Neural cell (in vitro differentiated cells): ENCODE measurements around the gene BTBD18. TPM values are rescaled to one million over a fixed set of nuclear protein-coding genes. Genes with fewer than 3 reads are reported as not detected.

ENCODE experiments used
- H2AFZ ChIP-seq: fragments of 200-600, 300-800 bp; sonication (generic), shearing (Covaris generic); 2 replicates; pipeline ENCODE4 v1.6.0; 2014; ENCODE audit warnings: low read depth, mild to moderate bottlenecking, antibody characterized with exemption, low read length, moderate library complexity
- H3F3A ChIP-seq: fragments of 200-600 bp; shearing (Covaris generic); 2 replicates; pipeline ENCODE4 v1.6.1; 2016; ENCODE audit warnings: mild to moderate bottlenecking, moderate library complexity, mixed read lengths, antibody characterized with exemption, low read length; ENCODE audit not compliant: insufficient read depth, poor library complexity, severe bottlenecking
- H3K27ac ChIP-seq: fragments of 200-600, 300-800 bp; sonication (generic), shearing (Covaris generic); 2 replicates; pipeline ENCODE4 v1.5.1; 2014; ENCODE audit warnings: mild to moderate bottlenecking, low read length, moderate library complexity
- H3K27me3 ChIP-seq: fragments of 300-800, 200-600 bp; sonication (generic), shearing (Covaris generic); 2 replicates; pipeline ENCODE4 v1.6.0; 2014; ENCODE audit warnings: mild to moderate bottlenecking, low read depth, low read length, moderate library complexity; ENCODE audit not compliant: insufficient read depth
- H3K36me3 ChIP-seq: fragments of 300-800, 200-600 bp; sonication (generic), shearing (Covaris generic); 2 replicates; pipeline ENCODE4 v1.5.1; 2014; ENCODE audit warnings: mild to moderate bottlenecking, antibody characterized with exemption, low read length, moderate library complexity; ENCODE audit not compliant: insufficient read depth
- H3K4me2 ChIP-seq: fragments of 300-800, 200-600 bp; sonication (generic), shearing (Covaris generic); 2 replicates; pipeline ENCODE4 v1.6.0; 2014; ENCODE audit warnings: mild to moderate bottlenecking, low read length
- H3K4me3 ChIP-seq: fragments of 300-800, 200-600 bp; sonication (generic), shearing (Covaris generic); 2 replicates; pipeline ENCODE4 v1.5.1; 2014; ENCODE audit warnings: mild to moderate bottlenecking, low read length, moderate library complexity
- H3K79me2 ChIP-seq: fragments of 200-600 bp; shearing (Covaris generic); replicated peaks from 2 replicates; pipeline ENCODE4 v1.6.0; 2014; ENCODE audit warnings: mild to moderate bottlenecking, low read length, moderate library complexity; ENCODE audit not compliant: insufficient read depth
- H3K9ac ChIP-seq: fragments of 300-800, 200-600 bp; sonication (generic), shearing (Covaris generic); 2 replicates; pipeline ENCODE4 v1.6.1; 2016; ENCODE audit warnings: mild to moderate bottlenecking, low read length, mixed read lengths
- H3K9me2 ChIP-seq: fragments of 200-600 bp; shearing (Covaris generic); 2 replicates; pipeline ENCODE4 v1.6.1; 2016; ENCODE audit warnings: mild to moderate bottlenecking, low read length, mixed read lengths; ENCODE audit not compliant: insufficient read depth
- H3K9me3 ChIP-seq: fragments of 200-600, 300-800 bp; sonication (generic), shearing (Covaris generic); 2 replicates; pipeline ENCODE4 v1.6.1; 2016; ENCODE audit warnings: mild to moderate bottlenecking, mixed run types, low read length, moderate library complexity, mixed read lengths
- H4K20me1 ChIP-seq: fragments of 200-600 bp; shearing (Covaris generic); 2 replicates; pipeline ENCODE4 v1.6.1; 2016; ENCODE audit warnings: mild to moderate bottlenecking, mixed run types; ENCODE audit not compliant: insufficient read depth
- EP300 ChIP-seq: fragments of 450-650 bp; conservative IDR thresholded peaks from 2 replicates; pipeline ENCODE4 v1.6.1; 2014; ENCODE audit warnings: antibody characterized with exemption, mild to moderate bottlenecking, moderate library complexity; ENCODE audit not compliant: poor library complexity, severe bottlenecking
- EZH2 ChIP-seq: fragments of 200-600, 300-800 bp; shearing (Covaris generic), sonication (generic); IDR thresholded peaks from 2 replicates; pipeline ENCODE4 v1.6.1; 2014; ENCODE audit warnings: antibody characterized with exemption, low read length, borderline replicate concordance, mild to moderate bottlenecking; ENCODE audit not compliant: insufficient read depth, poor library complexity, severe bottlenecking
- MXI1 ChIP-seq: fragments of 450-650 bp; conservative IDR thresholded peaks from 2 replicates; pipeline ENCODE4 v1.6.1; 2014; ENCODE audit warnings: antibody characterized with exemption, mild to moderate bottlenecking; ENCODE audit not compliant: poor library complexity, severe bottlenecking
- POLR2AphosphoS5 ChIP-seq: IDR thresholded peaks from 2 replicates; pipeline ENCODE4 v1.6.1; 2012
- RAD21 ChIP-seq: fragments of 450-650 bp; conservative IDR thresholded peaks from 2 replicates; pipeline ENCODE4 v1.6.1; 2014; ENCODE audit warnings: antibody characterized with exemption, mild to moderate bottlenecking, moderate library complexity
- SMC3 ChIP-seq: fragments of 450-650 bp; conservative IDR thresholded peaks from 2 replicates; pipeline ENCODE4 v1.6.1; 2014; ENCODE audit warnings: antibody characterized with exemption, mild to moderate bottlenecking, moderate library complexity; ENCODE audit not compliant: poor library complexity
- TAF1 ChIP-seq: IDR thresholded peaks from 2 replicates; pipeline ENCODE4 v1.6.1; 2012; ENCODE audit warnings: low read depth
- polyA plus RNA-seq: library from polyadenylated mRNA; depleted of rRNA; stranded (reverse); fragments of >200 nt; gene quantifications from 2 replicates; pipeline ENCODE4 v1.2.3, GENCODE V29; 2014
- TF ChIP-seq, protein P1 (sequence below): fragments of 450-650 bp; IDR thresholded peaks from 2 replicates; pipeline ENCODE4 v1.5.1; 2014; ENCODE audit warnings: antibody characterized with exemption, mild to moderate bottlenecking, moderate library complexity; ENCODE audit not compliant: poor library complexity, severe bottlenecking
- TF ChIP-seq, protein P2 (sequence below): IDR thresholded peaks from 2 replicates; pipeline ENCODE4 v1.6.1; 2012; ENCODE audit warnings: borderline replicate concordance

Gene BTBD18
- polyA plus RNA-seq, 1 donor from 2014 or later, result not detected

DNA sequence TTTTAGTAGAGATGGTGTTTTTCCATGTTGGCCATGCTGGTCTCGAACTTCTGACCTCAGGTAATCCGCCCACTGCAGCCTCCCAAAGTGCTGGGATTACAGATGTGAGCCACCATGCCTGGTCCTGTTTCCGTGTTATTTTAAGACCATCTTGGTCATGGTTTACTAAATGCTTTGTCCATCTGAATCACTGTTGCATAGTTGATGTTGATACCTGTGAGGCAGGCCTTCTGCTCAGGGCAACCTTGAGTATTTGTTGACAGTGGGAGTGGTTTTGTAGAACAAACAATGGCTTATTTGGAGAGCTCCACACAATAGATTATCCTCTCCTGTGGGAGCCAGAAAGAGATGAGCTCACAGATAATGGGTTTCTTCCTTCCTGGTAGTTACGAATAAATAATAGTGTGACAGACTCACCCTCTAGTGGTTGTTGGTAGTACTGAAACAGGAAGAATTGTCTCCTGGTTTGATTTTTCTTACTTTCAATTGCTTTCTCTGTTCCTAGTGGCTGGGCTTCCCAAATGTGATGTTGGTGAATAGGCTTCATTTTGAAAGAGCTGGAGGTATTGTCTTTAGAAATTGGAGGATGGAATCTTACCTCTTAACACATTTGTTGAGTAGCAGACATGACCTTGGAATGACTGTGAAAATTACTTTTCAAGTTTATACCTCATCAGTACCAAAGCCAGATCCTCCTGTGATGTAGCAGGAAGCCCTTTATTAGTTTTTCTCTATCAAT, 49.0 kb upstream of the BTBD18 start:
- H3K9me2 ChIP-seq, result no peaks in the 10 kb centered on the region
- peak overlapping the region; percentile 58 for H3K9ac ChIP-seq
- TF ChIP-seq EZH2 (no peak), EP300 (peak; percentile 17), SMC3 (peak; percentile 90), TAF1 (no peak), RAD21 (peak; percentile 89), MXI1 (peak; percentile 29), POLR2AphosphoS5 (peak; percentile 46)
- TF ChIP-seq, protein P1, sequence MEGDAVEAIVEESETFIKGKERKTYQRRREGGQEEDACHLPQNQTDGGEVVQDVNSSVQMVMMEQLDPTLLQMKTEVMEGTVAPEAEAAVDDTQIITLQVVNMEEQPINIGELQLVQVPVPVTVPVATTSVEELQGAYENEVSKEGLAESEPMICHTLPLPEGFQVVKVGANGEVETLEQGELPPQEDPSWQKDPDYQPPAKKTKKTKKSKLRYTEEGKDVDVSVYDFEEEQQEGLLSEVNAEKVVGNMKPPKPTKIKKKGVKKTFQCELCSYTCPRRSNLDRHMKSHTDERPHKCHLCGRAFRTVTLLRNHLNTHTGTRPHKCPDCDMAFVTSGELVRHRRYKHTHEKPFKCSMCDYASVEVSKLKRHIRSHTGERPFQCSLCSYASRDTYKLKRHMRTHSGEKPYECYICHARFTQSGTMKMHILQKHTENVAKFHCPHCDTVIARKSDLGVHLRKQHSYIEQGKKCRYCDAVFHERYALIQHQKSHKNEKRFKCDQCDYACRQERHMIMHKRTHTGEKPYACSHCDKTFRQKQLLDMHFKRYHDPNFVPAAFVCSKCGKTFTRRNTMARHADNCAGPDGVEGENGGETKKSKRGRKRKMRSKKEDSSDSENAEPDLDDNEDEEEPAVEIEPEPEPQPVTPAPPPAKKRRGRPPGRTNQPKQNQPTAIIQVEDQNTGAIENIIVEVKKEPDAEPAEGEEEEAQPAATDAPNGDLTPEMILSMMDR, result peak; percentile 92
- TF ChIP-seq, protein P2, sequence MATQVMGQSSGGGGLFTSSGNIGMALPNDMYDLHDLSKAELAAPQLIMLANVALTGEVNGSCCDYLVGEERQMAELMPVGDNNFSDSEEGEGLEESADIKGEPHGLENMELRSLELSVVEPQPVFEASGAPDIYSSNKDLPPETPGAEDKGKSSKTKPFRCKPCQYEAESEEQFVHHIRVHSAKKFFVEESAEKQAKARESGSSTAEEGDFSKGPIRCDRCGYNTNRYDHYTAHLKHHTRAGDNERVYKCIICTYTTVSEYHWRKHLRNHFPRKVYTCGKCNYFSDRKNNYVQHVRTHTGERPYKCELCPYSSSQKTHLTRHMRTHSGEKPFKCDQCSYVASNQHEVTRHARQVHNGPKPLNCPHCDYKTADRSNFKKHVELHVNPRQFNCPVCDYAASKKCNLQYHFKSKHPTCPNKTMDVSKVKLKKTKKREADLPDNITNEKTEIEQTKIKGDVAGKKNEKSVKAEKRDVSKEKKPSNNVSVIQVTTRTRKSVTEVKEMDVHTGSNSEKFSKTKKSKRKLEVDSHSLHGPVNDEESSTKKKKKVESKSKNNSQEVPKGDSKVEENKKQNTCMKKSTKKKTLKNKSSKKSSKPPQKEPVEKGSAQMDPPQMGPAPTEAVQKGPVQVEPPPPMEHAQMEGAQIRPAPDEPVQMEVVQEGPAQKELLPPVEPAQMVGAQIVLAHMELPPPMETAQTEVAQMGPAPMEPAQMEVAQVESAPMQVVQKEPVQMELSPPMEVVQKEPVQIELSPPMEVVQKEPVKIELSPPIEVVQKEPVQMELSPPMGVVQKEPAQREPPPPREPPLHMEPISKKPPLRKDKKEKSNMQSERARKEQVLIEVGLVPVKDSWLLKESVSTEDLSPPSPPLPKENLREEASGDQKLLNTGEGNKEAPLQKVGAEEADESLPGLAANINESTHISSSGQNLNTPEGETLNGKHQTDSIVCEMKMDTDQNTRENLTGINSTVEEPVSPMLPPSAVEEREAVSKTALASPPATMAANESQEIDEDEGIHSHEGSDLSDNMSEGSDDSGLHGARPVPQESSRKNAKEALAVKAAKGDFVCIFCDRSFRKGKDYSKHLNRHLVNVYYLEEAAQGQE, result no peak
- peak overlapping the region; percentile 39 for H3K4me3 ChIP-seq
- peak overlapping the region; percentile 91 for H3K27ac ChIP-seq
- peaks cover 32% of the 10 kb centered on the region for H3K79me2 ChIP-seq
- H3K9me3 ChIP-seq, result no peaks in the 10 kb centered on the region
- peaks cover 16% of the 10 kb centered on the region for H3K36me3 ChIP-seq
- H3K27me3 ChIP-seq, result no peaks in the 10 kb centered on the region
- H3K4me2 ChIP-seq, result peak overlapping the region; percentile 38
- no peak overlapping the region for H2AFZ ChIP-seq
- H4K20me1 ChIP-seq, result no peaks in the 10 kb centered on the region
- no peaks in the 10 kb centered on the region for H3F3A ChIP-seq

DNA sequence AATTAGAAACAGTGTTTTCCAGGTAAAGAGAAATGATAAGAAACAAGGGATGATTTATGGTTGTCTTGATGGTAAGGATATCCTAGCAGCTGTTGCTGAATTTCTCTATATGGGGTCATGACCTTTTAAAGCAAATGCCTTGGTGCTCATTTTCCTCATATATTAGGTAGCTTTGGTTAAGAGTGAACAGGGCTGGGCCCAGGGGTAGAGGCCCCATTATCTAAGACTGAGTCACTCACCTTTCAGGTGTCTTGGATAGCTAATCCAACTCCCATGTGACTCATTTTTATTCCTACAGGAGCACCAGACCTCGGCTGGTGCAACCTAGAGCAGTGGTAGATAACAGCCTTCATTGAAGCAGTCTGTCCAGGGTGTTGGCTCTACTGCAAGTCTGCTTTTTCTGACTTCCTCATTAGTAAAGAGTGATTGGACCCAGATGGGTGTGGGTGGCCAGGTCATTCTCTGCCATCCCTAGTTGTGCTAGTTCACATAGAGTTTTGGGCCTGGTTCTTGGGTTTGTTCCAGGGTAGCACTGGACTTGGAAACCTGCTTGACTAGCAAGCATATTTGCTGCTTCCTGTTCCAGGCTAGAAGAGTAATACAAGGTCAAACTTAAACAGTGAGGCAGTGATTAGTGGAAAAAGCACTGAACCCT, 47.4 kb upstream of the BTBD18 start:
- Histone ChIP-seq H3K36me3 (peaks cover 18% of the 10 kb centered on the region), H3F3A (no peaks in the 10 kb centered on the region), H3K4me3 (no peak overlapping the region), H3K79me2 (peaks cover 31% of the 10 kb centered on the region), H3K9ac (no peak overlapping the region), H4K20me1 (no peaks in the 10 kb centered on the region), H2AFZ (no peak overlapping the region), H3K4me2 (no peak overlapping the region), H3K9me3 (no peaks in the 10 kb centered on the region), H3K27me3 (no peaks in the 10 kb centered on the region), H3K9me2 (no peaks in the 10 kb centered on the region), H3K27ac (peak overlapping the region; percentile 24)
- TF ChIP-seq POLR2AphosphoS5, result no peak
- TF ChIP-seq, protein P1, result no peak
- no peak for TF ChIP-seq MXI1
- TF ChIP-seq EZH2, result no peak
- no peak for TF ChIP-seq TAF1
- TF ChIP-seq EP300, result no peak
- TF ChIP-seq SMC3, result no peak
- TF ChIP-seq, protein P2, result no peak
- no peak for TF ChIP-seq RAD21
